HepG2 (cell line): Measurements from ENCODE around the gene HPCAL1. TPM values are rescaled to one million over a fixed set of nuclear protein-coding genes. Genes with fewer than 3 reads are reported as not detected.

Experiments used
- AGO1 ChIP-seq: fragments of 200-400 bp; formaldehyde crosslinking; IDR thresholded peaks from 2 replicates; pipeline ENCODE4 v1.6.1; 2017; ENCODE audit warnings: mild to moderate bottlenecking, low read depth, low read length, moderate library complexity; ENCODE audit not compliant: poor library complexity, severe bottlenecking
- ATRX ChIP-seq: sonication (generic); formaldehyde crosslinking; IDR thresholded peaks from 2 replicates; pipeline ENCODE4 v1.4.0; 2020; ENCODE audit warnings: missing genetic modification reagents, borderline replicate concordance
- CBX1 ChIP-seq: IDR thresholded peaks from one replicate; pipeline ENCODE4 v1.6.1; 2016; ENCODE audit warnings: antibody characterized with exemption, low read depth
- CHCHD3 ChIP-seq: sonication (generic); formaldehyde crosslinking; IDR thresholded peaks from 2 replicates; pipeline ENCODE4 v1.8.0; 2022; ENCODE audit warnings: mild to moderate bottlenecking, missing genetic modification reagents, moderate library complexity
- NFKBIZ ChIP-seq: IDR thresholded peaks from 2 replicates; pipeline ENCODE4 v1.6.1; 2018; ENCODE audit warnings: missing genetic modification reagents, missing compliant biosample characterization
- SATB2 ChIP-seq: sonication (generic); formaldehyde crosslinking; IDR thresholded peaks from 2 replicates; pipeline ENCODE4 v1.5.0; 2020; ENCODE audit warnings: missing genetic modification reagents
- STAG1 ChIP-seq: sonication (generic); formaldehyde crosslinking; IDR thresholded peaks from 2 replicates; pipeline ENCODE4 v1.4.0; 2020; ENCODE audit warnings: missing genetic modification reagents
- ZMYM2 ChIP-seq: sonication (generic); formaldehyde crosslinking; IDR thresholded peaks from 2 replicates; pipeline ENCODE4 v1.8.0; 2022; ENCODE audit warnings: mild to moderate bottlenecking, missing genetic modification reagents
- ZNF207 ChIP-seq: fragments of 450-650 bp; IDR thresholded peaks from 2 replicates; pipeline ENCODE4 v1.6.1; 2016; ENCODE audit warnings: antibody characterized with exemption, borderline replicate concordance
- ZNF367 ChIP-seq: sonication (generic); formaldehyde crosslinking; IDR thresholded peaks from 2 replicates; pipeline ENCODE4 v1.4.0; 2020; ENCODE audit warnings: missing genetic modification reagents, borderline replicate concordance
- ZNF629 ChIP-seq: sonication (generic); formaldehyde crosslinking; conservative IDR thresholded peaks from 2 replicates; pipeline ENCODE4 v1.5.0; 2020; ENCODE audit warnings: missing genetic modification reagents
- ZNF773 ChIP-seq: sonication (generic); formaldehyde crosslinking; IDR thresholded peaks from 2 replicates; pipeline ENCODE4 v1.4.0; 2020; ENCODE audit warnings: missing genetic modification reagents, borderline replicate concordance
- polyA plus RNA-seq, 8 experiments: library from polyadenylated mRNA; depleted of rRNA in 3 of 8; stranded (reverse) in 7 of 8; unstranded in 1 of 8; fragments of >200 nt; fragmentation: Illumina TruSeq in 4 of 8; extraction: Trizol in 4 of 8; gene quantifications; 2 replicates each; pipeline versions ENCODE4 v1.2.1 to v1.2.3, GENCODE V29; 2011 to 2016; ENCODE audit warnings: low read depth in 4 of 8, missing spikeins in 1 of 8, mixed read lengths in 1 of 8; ENCODE audit not compliant: insufficient read depth in 1 of 8
- total RNA-seq, 5 experiments: library from RNA; depleted of rRNA; stranded (reverse); fragments of >200 nt; fragmentation: Illumina TruSeq; extraction: Trizol; gene quantifications; 2 replicates each; pipeline ENCODE4 v1.2.3, GENCODE V29; 2016; ENCODE audit warnings: low read depth in 1 of 5
- TF ChIP-seq, protein P1 (sequence below): sonication (generic); formaldehyde crosslinking; IDR thresholded peaks from 2 replicates; pipeline ENCODE4 v1.9.0; 2021; ENCODE audit warnings: missing genetic modification reagents, borderline replicate concordance
- TF ChIP-seq, protein P2 (sequence below): sonication (generic); formaldehyde crosslinking; IDR thresholded peaks from 2 replicates; pipeline ENCODE4 v1.4.0; 2020; ENCODE audit warnings: mild to moderate bottlenecking, missing genetic modification reagents
- TF ChIP-seq, protein P3 (sequence below): sonication (generic); formaldehyde crosslinking; IDR thresholded peaks from 2 replicates; pipeline ENCODE4 v1.4.0; 2020; ENCODE audit warnings: mild to moderate bottlenecking, missing genetic modification reagents
- TF ChIP-seq, protein P4 (sequence below): sonication (generic); formaldehyde crosslinking; IDR thresholded peaks from 2 replicates; pipeline ENCODE4 v1.5.0; 2020; ENCODE audit warnings: mild to moderate bottlenecking, missing genetic modification reagents, borderline replicate concordance

Gene HPCAL1
- total and polyA plus RNA-seq, 2 of the 13 experiments (the other 11 are each of a cell fraction or from before 2014, with no cell fraction given): 29.5 to 29.9 TPM

DNA sequence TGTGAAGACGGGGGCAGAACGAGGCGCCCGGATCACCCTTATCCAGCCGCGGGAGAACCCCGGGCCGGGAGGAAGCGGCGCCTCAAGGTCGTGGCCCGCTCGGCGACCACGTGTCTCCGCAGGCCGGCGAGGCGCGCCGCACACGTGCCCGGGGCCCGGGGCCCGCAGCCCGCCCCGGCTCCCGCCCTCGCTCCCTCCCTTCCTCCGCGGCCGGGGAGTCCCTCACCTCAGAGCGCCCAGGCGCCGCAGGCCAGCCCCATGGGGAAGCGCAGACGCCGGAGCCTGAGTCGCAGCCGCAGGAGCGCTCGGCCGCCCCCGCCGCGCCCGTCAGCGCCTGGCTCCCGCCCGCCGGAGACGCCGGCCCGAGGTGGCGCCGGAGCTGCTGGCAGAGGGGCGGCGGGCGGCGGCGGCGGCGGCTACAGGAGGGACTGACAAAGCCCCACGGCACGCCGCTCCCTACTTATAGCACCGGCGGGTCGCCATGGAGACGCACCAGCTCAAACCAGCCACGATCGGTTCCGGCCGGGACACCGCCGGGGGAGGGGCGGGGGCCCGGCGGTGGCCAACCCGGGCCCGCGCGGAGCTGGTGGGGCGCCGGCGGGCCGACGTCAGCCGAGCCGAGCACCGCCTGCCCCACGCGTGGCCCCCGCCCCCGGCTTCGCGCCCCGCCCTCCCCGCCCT lies 145.3 kb downstream of the HPCAL1 start, which contains the start of gene ODC1 (continued):
- TF ChIP-seq, protein P1, sequence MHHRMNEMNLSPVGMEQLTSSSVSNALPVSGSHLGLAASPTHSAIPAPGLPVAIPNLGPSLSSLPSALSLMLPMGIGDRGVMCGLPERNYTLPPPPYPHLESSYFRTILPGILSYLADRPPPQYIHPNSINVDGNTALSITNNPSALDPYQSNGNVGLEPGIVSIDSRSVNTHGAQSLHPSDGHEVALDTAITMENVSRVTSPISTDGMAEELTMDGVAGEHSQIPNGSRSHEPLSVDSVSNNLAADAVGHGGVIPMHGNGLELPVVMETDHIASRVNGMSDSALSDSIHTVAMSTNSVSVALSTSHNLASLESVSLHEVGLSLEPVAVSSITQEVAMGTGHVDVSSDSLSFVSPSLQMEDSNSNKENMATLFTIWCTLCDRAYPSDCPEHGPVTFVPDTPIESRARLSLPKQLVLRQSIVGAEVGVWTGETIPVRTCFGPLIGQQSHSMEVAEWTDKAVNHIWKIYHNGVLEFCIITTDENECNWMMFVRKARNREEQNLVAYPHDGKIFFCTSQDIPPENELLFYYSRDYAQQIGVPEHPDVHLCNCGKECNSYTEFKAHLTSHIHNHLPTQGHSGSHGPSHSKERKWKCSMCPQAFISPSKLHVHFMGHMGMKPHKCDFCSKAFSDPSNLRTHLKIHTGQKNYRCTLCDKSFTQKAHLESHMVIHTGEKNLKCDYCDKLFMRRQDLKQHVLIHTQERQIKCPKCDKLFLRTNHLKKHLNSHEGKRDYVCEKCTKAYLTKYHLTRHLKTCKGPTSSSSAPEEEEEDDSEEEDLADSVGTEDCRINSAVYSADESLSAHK (CRISPR knock-in tag): 0 out of 2 replicates have a peak, but pooled peaks have one; percentile 17
- TF ChIP-seq, protein P2, sequence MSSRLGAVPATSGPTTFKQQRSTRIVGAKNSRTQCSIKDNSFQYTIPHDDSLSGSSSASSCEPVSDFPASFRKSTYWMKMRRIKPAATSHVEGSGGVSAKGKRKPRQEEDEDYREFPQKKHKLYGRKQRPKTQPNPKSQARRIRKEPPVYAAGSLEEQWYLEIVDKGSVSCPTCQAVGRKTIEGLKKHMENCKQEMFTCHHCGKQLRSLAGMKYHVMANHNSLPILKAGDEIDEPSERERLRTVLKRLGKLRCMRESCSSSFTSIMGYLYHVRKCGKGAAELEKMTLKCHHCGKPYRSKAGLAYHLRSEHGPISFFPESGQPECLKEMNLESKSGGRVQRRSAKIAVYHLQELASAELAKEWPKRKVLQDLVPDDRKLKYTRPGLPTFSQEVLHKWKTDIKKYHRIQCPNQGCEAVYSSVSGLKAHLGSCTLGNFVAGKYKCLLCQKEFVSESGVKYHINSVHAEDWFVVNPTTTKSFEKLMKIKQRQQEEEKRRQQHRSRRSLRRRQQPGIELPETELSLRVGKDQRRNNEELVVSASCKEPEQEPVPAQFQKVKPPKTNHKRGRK (CRISPR knock-in tag): no peak
- TF ChIP-seq, protein P3, sequence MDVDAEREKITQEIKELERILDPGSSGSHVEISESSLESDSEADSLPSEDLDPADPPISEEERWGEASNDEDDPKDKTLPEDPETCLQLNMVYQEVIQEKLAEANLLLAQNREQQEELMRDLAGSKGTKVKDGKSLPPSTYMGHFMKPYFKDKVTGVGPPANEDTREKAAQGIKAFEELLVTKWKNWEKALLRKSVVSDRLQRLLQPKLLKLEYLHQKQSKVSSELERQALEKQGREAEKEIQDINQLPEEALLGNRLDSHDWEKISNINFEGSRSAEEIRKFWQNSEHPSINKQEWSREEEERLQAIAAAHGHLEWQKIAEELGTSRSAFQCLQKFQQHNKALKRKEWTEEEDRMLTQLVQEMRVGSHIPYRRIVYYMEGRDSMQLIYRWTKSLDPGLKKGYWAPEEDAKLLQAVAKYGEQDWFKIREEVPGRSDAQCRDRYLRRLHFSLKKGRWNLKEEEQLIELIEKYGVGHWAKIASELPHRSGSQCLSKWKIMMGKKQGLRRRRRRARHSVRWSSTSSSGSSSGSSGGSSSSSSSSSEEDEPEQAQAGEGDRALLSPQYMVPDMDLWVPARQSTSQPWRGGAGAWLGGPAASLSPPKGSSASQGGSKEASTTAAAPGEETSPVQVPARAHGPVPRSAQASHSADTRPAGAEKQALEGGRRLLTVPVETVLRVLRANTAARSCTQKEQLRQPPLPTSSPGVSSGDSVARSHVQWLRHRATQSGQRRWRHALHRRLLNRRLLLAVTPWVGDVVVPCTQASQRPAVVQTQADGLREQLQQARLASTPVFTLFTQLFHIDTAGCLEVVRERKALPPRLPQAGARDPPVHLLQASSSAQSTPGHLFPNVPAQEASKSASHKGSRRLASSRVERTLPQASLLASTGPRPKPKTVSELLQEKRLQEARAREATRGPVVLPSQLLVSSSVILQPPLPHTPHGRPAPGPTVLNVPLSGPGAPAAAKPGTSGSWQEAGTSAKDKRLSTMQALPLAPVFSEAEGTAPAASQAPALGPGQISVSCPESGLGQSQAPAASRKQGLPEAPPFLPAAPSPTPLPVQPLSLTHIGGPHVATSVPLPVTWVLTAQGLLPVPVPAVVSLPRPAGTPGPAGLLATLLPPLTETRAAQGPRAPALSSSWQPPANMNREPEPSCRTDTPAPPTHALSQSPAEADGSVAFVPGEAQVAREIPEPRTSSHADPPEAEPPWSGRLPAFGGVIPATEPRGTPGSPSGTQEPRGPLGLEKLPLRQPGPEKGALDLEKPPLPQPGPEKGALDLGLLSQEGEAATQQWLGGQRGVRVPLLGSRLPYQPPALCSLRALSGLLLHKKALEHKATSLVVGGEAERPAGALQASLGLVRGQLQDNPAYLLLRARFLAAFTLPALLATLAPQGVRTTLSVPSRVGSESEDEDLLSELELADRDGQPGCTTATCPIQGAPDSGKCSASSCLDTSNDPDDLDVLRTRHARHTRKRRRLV (CRISPR knock-in tag): no peak
- TF ChIP-seq ZNF367 (CRISPR knock-in tag): peak; percentile 83; the same call in 1 of the 2 replicates
- TF ChIP-seq SATB2 (CRISPR knock-in tag): 0 out of 2 replicates have a peak, but pooled peaks have one; percentile 91
- no peak for TF ChIP-seq STAG1 (CRISPR knock-in tag)
- no peak for TF ChIP-seq ZMYM2 (CRISPR knock-in tag)
- no peak for TF ChIP-seq ATRX (CRISPR knock-in tag)
- TF ChIP-seq ZNF629 (CRISPR knock-in tag): no peak
- TF ChIP-seq, protein P4, sequence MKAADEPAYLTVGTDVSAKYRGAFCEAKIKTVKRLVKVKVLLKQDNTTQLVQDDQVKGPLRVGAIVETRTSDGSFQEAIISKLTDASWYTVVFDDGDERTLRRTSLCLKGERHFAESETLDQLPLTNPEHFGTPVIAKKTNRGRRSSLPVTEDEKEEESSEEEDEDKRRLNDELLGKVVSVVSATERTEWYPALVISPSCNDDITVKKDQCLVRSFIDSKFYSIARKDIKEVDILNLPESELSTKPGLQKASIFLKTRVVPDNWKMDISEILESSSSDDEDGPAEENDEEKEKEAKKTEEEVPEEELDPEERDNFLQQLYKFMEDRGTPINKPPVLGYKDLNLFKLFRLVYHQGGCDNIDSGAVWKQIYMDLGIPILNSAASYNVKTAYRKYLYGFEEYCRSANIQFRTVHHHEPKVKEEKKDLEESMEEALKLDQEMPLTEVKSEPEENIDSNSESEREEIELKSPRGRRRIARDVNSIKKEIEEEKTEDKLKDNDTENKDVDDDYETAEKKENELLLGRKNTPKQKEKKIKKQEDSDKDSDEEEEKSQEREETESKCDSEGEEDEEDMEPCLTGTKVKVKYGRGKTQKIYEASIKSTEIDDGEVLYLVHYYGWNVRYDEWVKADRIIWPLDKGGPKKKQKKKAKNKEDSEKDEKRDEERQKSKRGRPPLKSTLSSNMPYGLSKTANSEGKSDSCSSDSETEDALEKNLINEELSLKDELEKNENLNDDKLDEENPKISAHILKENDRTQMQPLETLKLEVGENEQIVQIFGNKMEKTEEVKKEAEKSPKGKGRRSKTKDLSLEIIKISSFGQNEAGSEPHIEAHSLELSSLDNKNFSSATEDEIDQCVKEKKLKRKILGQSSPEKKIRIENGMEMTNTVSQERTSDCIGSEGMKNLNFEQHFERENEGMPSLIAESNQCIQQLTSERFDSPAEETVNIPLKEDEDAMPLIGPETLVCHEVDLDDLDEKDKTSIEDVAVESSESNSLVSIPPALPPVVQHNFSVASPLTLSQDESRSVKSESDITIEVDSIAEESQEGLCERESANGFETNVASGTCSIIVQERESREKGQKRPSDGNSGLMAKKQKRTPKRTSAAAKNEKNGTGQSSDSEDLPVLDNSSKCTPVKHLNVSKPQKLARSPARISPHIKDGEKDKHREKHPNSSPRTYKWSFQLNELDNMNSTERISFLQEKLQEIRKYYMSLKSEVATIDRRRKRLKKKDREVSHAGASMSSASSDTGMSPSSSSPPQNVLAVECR: peak; percentile 10; the same call in 1 of the 2 replicates
- TF ChIP-seq ZNF207: no peak
- TF ChIP-seq NFKBIZ (CRISPR knock-in tag): no peak
- peak; percentile 20 for TF ChIP-seq CBX1
- TF ChIP-seq ZNF773: peak; percentile 97
- peak; percentile 98 for TF ChIP-seq CHCHD3 (CRISPR knock-in tag)
- no peak for TF ChIP-seq AGO1
